SIG-M5 (cell line): ENCODE data around the gene ENPP1.
"Not testable (repeated sequence)": the region's sequence is repeated elsewhere in the genome, so short reads cannot be mapped to it uniquely, and the experiment has no call there.

Experiments
- DNase-seq: peaks from one replicate; lab custom pipeline; 2025; lab: John Stamatoyannopoulos, UW

ENPP1 gene

GRCh38 chr6:131877999-131878789 is 70.4 kb downstream of the ENPP1 start:
- DNase-seq = no peak

- DNase-seq = no peak
These were observed 75.2 kb downstream of the ENPP1 start for GRCh38 chr6:131883016-131883415.

- DNase-seq = no peak
These were observed 77.4 kb downstream of the ENPP1 start for GRCh38 chr6:131885237-131885636.

GRCh38 chr6:131886517-131886916 is 78.7 kb downstream of the ENPP1 start:
- DNase-seq = no peak

- no peak for DNase-seq
These were observed 82.3 kb downstream of the ENPP1 start for GRCh38 chr6:131890091-131890490.

- no peak for DNase-seq
These were observed 85.4 kb downstream of the ENPP1 start for GRCh38 chr6:131893198-131893597.

- no peak for DNase-seq
These were observed 86.9 kb downstream of the ENPP1 start for GRCh38 chr6:131894493-131895424.

- DNase-seq = no peak
These were observed 89.2 kb downstream of the ENPP1 start for GRCh38 chr6:131897050-131897435.

GRCh38 chr6:131897621-131898020 is 89.8 kb downstream of the ENPP1 start:
- no peak for DNase-seq

- no peak for DNase-seq
These were observed 90.9 kb downstream of the ENPP1 start for GRCh38 chr6:131898718-131899117.

- DNase-seq = no peak
These were observed 92.4 kb downstream of the ENPP1 start for GRCh38 chr6:131900231-131900630.

GRCh38 chr6:131901326-131901873 is 93.6 kb downstream of the ENPP1 start:
- DNase-seq = not testable (repeated sequence)

- not testable (repeated sequence) for DNase-seq
These were observed 95.9 kb downstream of the ENPP1 start for GRCh38 chr6:131903734-131904133.

- not testable (repeated sequence) for DNase-seq
These were observed 101.0 kb downstream of the ENPP1 start for GRCh38 chr6:131908787-131909186.

- no peak for DNase-seq
These were observed 101.8 kb downstream of the ENPP1 start for GRCh38 chr6:131909408-131910218.

- DNase-seq = no peak
These were observed 102.4 kb downstream of the ENPP1 start for GRCh38 chr6:131910219-131910589.

GRCh38 chr6:131910956-131911355 is 103.1 kb downstream of the ENPP1 start:
- no peak for DNase-seq

GRCh38 chr6:131911951-131912350 is 104.1 kb downstream of the ENPP1 start:
- DNase-seq = no peak

- DNase-seq = no peak
These were observed 106.4 kb downstream of the ENPP1 start for GRCh38 chr6:131914234-131914633.

- no peak for DNase-seq
These were observed 107.3 kb downstream of the ENPP1 start for GRCh38 chr6:131914967-131915751.
